Colonic mucosa (tissue), 4 donors: ENCODE data around the gene CACNA1D. TPM values are rescaled to one million over a fixed set of nuclear protein-coding genes. Genes with fewer than 3 reads are reported as not detected.

ENCODE experiments used
- DNase-seq: peaks from one replicate; pipeline ENCODE4 v3.0.0-alpha.2; 2020
- H3K27ac ChIP-seq: fragments of 200-600 bp; one replicate; pipeline ENCODE4 v1.8.0; 2021
- H3K27me3 ChIP-seq: fragments of 200-600 bp; one replicate; pipeline ENCODE4 v1.8.0; 2021
- H3K36me3 ChIP-seq: fragments of 200-600 bp; one replicate; pipeline ENCODE4 v1.8.0; 2021
- H3K4me1 ChIP-seq: fragments of 200-600 bp; one replicate; pipeline ENCODE4 v1.8.0; 2021; ENCODE audit warnings: mild to moderate bottlenecking
- H3K4me3 ChIP-seq: fragments of 200-600 bp; one replicate; pipeline ENCODE4 v1.8.0; 2021
- H3K9ac ChIP-seq, 2 donors: one replicate each; pipeline ENCODE4 v1.7.0; 2013; ENCODE audit warnings: control low read depth in 2 of 2, low read depth in 2 of 2, low read length in 2 of 2
- H3K9me3 ChIP-seq: fragments of 200-600 bp; one replicate; pipeline ENCODE4 v1.8.0; 2021
- intact Hi-C: fragments of 100-400 bp; cut with DNase I; formaldehyde crosslinking; loops from one replicate; pipeline ENCODE4 v1.14.1; 2022
- total RNA-seq, 2 donors: library from RNA; stranded (reverse); fragmentation: NEBNext Ultra II Directional in 1 of 2; extraction: Animal tissue kit (Norgen Biotek cat#: 25700) in 1 of 2; gene quantifications; one replicate each; pipeline ENCODE4 v1.2.1, GENCODE V29; 2021
- TF ChIP-seq, protein P1 (sequence below): fragments of 200-600 bp; IDR thresholded peaks from one replicate; pipeline ENCODE4 v1.8.0; 2022; ENCODE audit warnings: antibody characterized with exemption, mild to moderate bottlenecking
- donor health status: healthy.
- donor health status: DM: no; HTN: no; CAD: no.
- donor health status: DM: no; HTN: no; CAD: no.

The CACNA1D gene
- total RNA-seq, 2 donors from 2014 or later = 9.6 to 17.1 TPM

DNA sequence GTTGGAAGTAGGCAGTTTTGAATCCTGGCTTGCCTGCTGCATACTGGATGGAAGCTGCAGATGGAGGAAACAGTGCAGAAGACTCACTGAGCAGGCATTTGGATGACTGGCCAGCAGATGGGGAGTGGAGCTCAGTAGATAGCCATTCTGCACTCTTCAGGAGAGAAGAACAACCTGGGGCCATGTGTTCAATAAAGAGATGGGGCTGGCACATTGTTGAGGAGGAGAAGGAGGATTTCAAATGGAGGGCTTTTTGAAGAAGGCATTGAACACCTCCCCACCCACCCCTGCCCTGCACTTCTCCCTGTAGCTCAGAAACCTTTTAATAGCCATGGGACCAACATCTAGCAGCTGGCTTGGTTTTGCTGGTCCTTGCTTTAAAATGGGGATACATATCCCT is 109.8 kb downstream of the CACNA1D start:
- Histone ChIP-seq H3K9ac (no peak overlapping the region), H3K27ac (no peak overlapping the region), H3K36me3 (no peaks in the 10 kb centered on the region), H3K27me3 (no peaks in the 10 kb centered on the region), H3K4me1 (no peaks in the 10 kb centered on the region), H3K9me3 (no peaks in the 10 kb centered on the region), H3K4me3 (no peak overlapping the region)
- no peak for DNase-seq
- intact Hi-C loops = no loop called here
- TF ChIP-seq, protein P1, sequence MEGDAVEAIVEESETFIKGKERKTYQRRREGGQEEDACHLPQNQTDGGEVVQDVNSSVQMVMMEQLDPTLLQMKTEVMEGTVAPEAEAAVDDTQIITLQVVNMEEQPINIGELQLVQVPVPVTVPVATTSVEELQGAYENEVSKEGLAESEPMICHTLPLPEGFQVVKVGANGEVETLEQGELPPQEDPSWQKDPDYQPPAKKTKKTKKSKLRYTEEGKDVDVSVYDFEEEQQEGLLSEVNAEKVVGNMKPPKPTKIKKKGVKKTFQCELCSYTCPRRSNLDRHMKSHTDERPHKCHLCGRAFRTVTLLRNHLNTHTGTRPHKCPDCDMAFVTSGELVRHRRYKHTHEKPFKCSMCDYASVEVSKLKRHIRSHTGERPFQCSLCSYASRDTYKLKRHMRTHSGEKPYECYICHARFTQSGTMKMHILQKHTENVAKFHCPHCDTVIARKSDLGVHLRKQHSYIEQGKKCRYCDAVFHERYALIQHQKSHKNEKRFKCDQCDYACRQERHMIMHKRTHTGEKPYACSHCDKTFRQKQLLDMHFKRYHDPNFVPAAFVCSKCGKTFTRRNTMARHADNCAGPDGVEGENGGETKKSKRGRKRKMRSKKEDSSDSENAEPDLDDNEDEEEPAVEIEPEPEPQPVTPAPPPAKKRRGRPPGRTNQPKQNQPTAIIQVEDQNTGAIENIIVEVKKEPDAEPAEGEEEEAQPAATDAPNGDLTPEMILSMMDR = no peak

DNA sequence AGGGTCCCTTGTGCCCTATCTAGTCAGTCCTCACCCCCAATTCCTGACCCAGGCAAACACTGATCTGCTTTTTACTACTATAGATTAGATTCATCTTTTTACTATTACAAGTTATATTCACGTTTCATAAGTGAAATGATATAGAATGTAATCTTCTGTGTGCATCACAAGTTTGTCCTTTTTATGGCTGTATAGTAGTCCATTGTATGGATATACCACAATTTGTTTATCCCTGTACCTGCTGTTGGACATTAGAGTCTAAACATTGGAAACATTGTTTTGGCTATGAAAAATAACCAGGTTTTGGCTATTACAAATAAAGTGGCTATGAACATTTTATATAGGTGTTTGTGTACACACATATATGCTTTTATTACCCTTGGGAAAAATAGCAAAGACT is 112.4 kb downstream of the CACNA1D start:
- no peak for DNase-seq
- Histone ChIP-seq H3K27ac (no peak overlapping the region), H3K4me3 (no peak overlapping the region), H3K9ac (no peak overlapping the region), H3K27me3 (no peaks in the 10 kb centered on the region), H3K9me3 (no peaks in the 10 kb centered on the region), H3K4me1 (no peaks in the 10 kb centered on the region), H3K36me3 (no peaks in the 10 kb centered on the region)
- TF ChIP-seq, protein P1 = no peak
- intact Hi-C loops = no loop called here

DNA sequence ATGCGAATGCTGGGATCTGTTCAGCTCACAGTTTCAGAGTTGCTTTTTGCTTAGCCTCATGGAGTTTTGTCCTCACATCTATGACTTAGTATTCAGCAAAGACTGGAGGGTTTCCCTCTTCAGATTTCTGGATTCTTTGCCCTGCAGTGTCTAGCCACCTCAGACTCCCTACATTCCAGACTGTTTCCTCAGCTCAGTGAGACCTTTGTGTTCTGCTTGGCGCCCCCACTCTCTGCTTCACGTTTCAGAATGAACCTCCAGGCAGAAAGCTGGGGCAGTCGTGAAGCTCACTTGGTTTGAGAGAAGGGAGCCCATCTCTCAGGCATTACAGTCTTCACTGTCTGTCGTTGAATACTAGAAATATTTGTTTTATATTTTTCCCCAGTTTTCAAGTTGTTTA is 118.1 kb downstream of the CACNA1D start:
- H3K27ac ChIP-seq = no peak overlapping the region
- no peaks in the 10 kb centered on the region for H3K9me3 ChIP-seq
- H3K9ac ChIP-seq = no peak overlapping the region
- TF ChIP-seq, protein P1 = no peak
- no peaks in the 10 kb centered on the region for H3K4me1 ChIP-seq
- H3K4me3 ChIP-seq = no peak overlapping the region
- intact Hi-C loops = no loop called here
- DNase-seq = no peak
- H3K27me3 ChIP-seq = no peaks in the 10 kb centered on the region
- no peaks in the 10 kb centered on the region for H3K36me3 ChIP-seq

DNA sequence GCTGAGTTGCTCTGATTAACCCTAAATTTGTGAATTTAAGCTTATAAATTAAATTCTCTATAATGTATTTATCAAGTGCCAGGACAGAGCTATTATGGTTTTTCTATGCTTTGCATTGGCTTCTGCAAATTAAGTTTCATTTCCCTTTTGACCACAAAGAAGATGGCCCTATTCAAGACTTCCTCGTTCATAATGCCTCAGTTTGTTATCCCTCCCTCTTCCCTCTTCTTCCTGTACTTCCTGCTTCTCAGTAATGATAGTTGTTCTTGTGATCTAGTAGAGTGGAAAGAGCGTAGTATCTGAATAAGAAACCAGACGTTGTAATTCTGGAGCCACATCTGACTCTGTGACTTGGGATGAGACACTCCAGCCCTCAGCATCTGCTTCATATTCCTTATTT is 118.7 kb downstream of the CACNA1D start:
- DNase-seq = no peak
- Histone ChIP-seq H3K27ac (no peak overlapping the region), H3K4me3 (no peak overlapping the region), H3K4me1 (peaks cover under 1% of the 10 kb centered on the region), H3K27me3 (no peaks in the 10 kb centered on the region), H3K9me3 (no peaks in the 10 kb centered on the region), H3K9ac (no peak overlapping the region), H3K36me3 (no peaks in the 10 kb centered on the region)
- TF ChIP-seq, protein P1 = no peak
- intact Hi-C loops = no loop called here

DNA sequence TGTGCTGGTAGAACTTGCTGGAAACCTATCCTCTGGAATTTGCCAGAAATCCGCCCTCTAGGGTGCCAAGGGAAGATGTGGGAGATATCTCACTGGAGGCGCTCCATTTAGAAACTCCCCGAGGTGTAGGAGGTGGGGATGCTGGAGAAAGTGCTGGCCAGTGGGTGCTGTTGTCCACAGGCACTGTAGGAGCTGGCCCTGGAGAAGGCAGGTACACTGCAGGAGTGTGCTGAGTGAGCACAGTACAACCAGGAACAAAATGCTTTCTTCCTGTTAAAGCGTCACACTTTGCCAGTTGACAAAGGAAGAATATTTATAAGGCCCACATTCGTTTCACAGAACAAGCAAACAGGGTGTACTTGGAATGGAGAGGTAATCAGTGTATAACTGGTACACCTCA is 119.9 kb downstream of the CACNA1D start:
- intact Hi-C loops = no loop called here
- H3K4me3 ChIP-seq = no peak overlapping the region
- H3K27ac ChIP-seq = no peak overlapping the region
- no peaks in the 10 kb centered on the region for H3K36me3 ChIP-seq
- TF ChIP-seq, protein P1 = no peak
- H3K9ac ChIP-seq = no peak overlapping the region
- H3K4me1 ChIP-seq = peaks cover 5% of the 10 kb centered on the region
- DNase-seq = no peak
- no peaks in the 10 kb centered on the region for H3K27me3 ChIP-seq
- no peaks in the 10 kb centered on the region for H3K9me3 ChIP-seq

DNA sequence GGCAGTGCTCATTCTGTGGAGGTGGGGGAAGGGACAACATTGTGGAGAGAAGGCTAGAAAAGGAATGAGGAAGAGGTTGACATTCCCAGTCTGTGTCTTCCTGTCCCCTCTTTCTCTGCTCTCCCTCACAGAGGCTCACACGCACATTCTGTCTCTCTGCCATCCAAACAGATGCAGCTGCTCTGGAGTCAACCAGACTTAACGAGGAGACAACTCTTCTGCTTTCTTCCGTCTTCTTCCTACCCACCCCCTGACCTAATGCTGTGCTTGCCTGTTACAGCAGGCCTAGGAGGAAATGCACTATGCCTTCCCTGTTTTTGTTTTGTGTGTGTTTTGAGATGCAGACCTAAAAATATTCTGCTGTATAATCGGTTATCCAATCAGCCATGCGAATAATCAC is 121.9 kb downstream of the CACNA1D start:
- H3K9me3 ChIP-seq = no peaks in the 10 kb centered on the region
- no peak overlapping the region for H3K9ac ChIP-seq
- H3K36me3 ChIP-seq = no peaks in the 10 kb centered on the region
- intact Hi-C loops = no loop called here
- no peaks in the 10 kb centered on the region for H3K27me3 ChIP-seq
- TF ChIP-seq, protein P1 = no peak
- peaks cover 5% of the 10 kb centered on the region for H3K4me1 ChIP-seq
- no peak for DNase-seq
- no peak overlapping the region for H3K4me3 ChIP-seq
- no peak overlapping the region for H3K27ac ChIP-seq
